H9 (cell line): ENCODE results near the gene SELENOF. TPM values are rescaled to one million over a fixed set of nuclear protein-coding genes. Genes with fewer than 3 reads are reported as not detected.

Experiments used
- DNase-seq: peaks from one replicate; pipeline ENCODE4 v3.0.0-alpha.2; 2017
- H2AFZ ChIP-seq: one replicate; pipeline ENCODE4 v1.6.1; 2013; ENCODE audit warnings: mild to moderate bottlenecking, low read length, control low read depth, moderate library complexity
- H2AK5ac ChIP-seq: 2 replicates; pipeline ENCODE4 v1.6.1; 2013; ENCODE audit warnings: low read length, control low read depth, mixed read lengths; ENCODE audit not compliant: insufficient read length
- H2BK120ac ChIP-seq: one replicate; pipeline ENCODE4 v1.6.1; 2013; ENCODE audit warnings: low read depth, mild to moderate bottlenecking, low read length, control low read depth, inconsistent platforms; ENCODE audit not compliant: poor library complexity, severe bottlenecking
- H2BK12ac ChIP-seq: 2 replicates; pipeline ENCODE4 v1.6.1; 2013; ENCODE audit warnings: low read length, control low read depth, mixed read lengths, low read depth; ENCODE audit not compliant: insufficient read length
- H2BK15ac ChIP-seq: 2 replicates; pipeline ENCODE4 v1.6.1; 2013; ENCODE audit warnings: low read depth, low read length, control low read depth
- H2BK20ac ChIP-seq: one replicate; pipeline ENCODE4 v1.6.1; 2013; ENCODE audit warnings: low read depth, mild to moderate bottlenecking, low read length, control low read depth, inconsistent platforms; ENCODE audit not compliant: poor library complexity, severe bottlenecking
- H2BK5ac ChIP-seq: 2 replicates; pipeline ENCODE4 v1.6.1; 2013; ENCODE audit warnings: low read length, control low read depth, mixed read lengths; ENCODE audit not compliant: insufficient read length
- H3K14ac ChIP-seq: 2 replicates; pipeline ENCODE4 v1.6.1; 2013; ENCODE audit warnings: low read length, control low read depth; ENCODE audit not compliant: insufficient read depth
- H3K18ac ChIP-seq: 2 replicates; pipeline ENCODE4 v1.6.1; 2013; ENCODE audit warnings: low read depth, mild to moderate bottlenecking, mixed read lengths, low read length, control low read depth; ENCODE audit not compliant: insufficient read length
- H3K23ac ChIP-seq: 2 replicates; pipeline ENCODE4 v1.6.1; 2013; ENCODE audit warnings: low read length, control low read depth, mixed read lengths, low read depth; ENCODE audit not compliant: insufficient read length
- H3K23me2 ChIP-seq: 2 replicates; pipeline ENCODE4 v1.6.1; 2013; ENCODE audit warnings: low read depth, mild to moderate bottlenecking, mixed read lengths, low read length, control low read depth; ENCODE audit not compliant: insufficient read length, poor library complexity, severe bottlenecking
- H3K27ac ChIP-seq: 2 replicates; pipeline ENCODE4 v1.5.1; 2013; ENCODE audit warnings: low read length, control low read depth, mixed read lengths, low read depth; ENCODE audit not compliant: insufficient read length
- H3K27me3 ChIP-seq: 2 replicates; pipeline ENCODE4 v1.6.1; 2013; ENCODE audit warnings: low read length, control low read depth, inconsistent platforms; ENCODE audit not compliant: insufficient read depth
- H3K4ac ChIP-seq: 2 replicates; pipeline ENCODE4 v1.6.1; 2013; ENCODE audit warnings: low read depth, mild to moderate bottlenecking, control low read depth, inconsistent platforms, low read length, moderate library complexity
- H3K4me1 ChIP-seq: 2 replicates; pipeline ENCODE4 v1.6.1; 2013; ENCODE audit warnings: low read length, control low read depth, inconsistent platforms; ENCODE audit not compliant: insufficient read depth
- H3K4me2 ChIP-seq: 2 replicates; pipeline ENCODE4 v1.6.1; 2013; ENCODE audit warnings: low read length, control low read depth, mixed read lengths; ENCODE audit not compliant: insufficient read length, insufficient read depth
- H3K56ac ChIP-seq: 2 replicates; pipeline ENCODE4 v1.6.1; 2013; ENCODE audit warnings: low read depth, mild to moderate bottlenecking, mixed read lengths, low read length, control low read depth; ENCODE audit not compliant: insufficient read length
- H3K79me1 ChIP-seq: 2 replicates; pipeline ENCODE4 v1.6.1; 2013; ENCODE audit warnings: low read depth, mild to moderate bottlenecking, moderate library complexity, low read length, control low read depth, inconsistent platforms; ENCODE audit not compliant: insufficient read depth, poor library complexity, severe bottlenecking
- H3K79me2 ChIP-seq: 2 replicates; pipeline ENCODE4 v1.6.1; 2013; ENCODE audit warnings: low read length, control low read depth, inconsistent platforms; ENCODE audit not compliant: insufficient read depth
- H3K9ac ChIP-seq: 2 replicates; pipeline ENCODE4 v1.6.1; 2013; ENCODE audit warnings: low read length, control low read depth, mixed read lengths; ENCODE audit not compliant: insufficient read length; ENCODE audit errors: extremely low read depth
- H3K9me3 ChIP-seq: one replicate; pipeline ENCODE4 v1.6.1; 2013; ENCODE audit warnings: low read depth, low read length, inconsistent platforms; ENCODE audit not compliant: control insufficient read depth
- H3T11ph ChIP-seq: one replicate; pipeline ENCODE4 v1.6.1; 2013; ENCODE audit warnings: mild to moderate bottlenecking, low read length, control low read depth, inconsistent platforms
- H4K20me1 ChIP-seq: one replicate; pipeline ENCODE4 v1.6.1; 2013; ENCODE audit not compliant: control insufficient read depth, insufficient read length, insufficient read depth
- H4K5ac ChIP-seq: 2 replicates; pipeline ENCODE4 v1.6.1; 2013; ENCODE audit warnings: low read depth, mild to moderate bottlenecking, mixed read lengths, low read length, control low read depth; ENCODE audit not compliant: insufficient read length
- H4K8ac ChIP-seq: replicated peaks from 2 replicates; pipeline ENCODE4 v1.6.1; 2013; ENCODE audit warnings: low read length, control low read depth, mixed read lengths, low read depth; ENCODE audit not compliant: insufficient read length
- H4K91ac ChIP-seq: 2 replicates; pipeline ENCODE4 v1.6.1; 2013; ENCODE audit warnings: low read depth, mild to moderate bottlenecking, moderate library complexity, mixed read lengths, low read length, control low read depth; ENCODE audit not compliant: insufficient read length
- H3K27ac Mint-ChIP-seq, 3 experiments: 2 replicates in 2 of 3; 3 replicates in 1 of 3; pipeline ENCODE4 v1.8.0; 2020 to 2021; ENCODE audit warnings: mixed read lengths in 3 of 3, mild to moderate bottlenecking in 1 of 3, moderate library complexity in 1 of 3
- H3K27me3 Mint-ChIP-seq: 2 replicates; pipeline ENCODE4 v1.8.0; 2021; ENCODE audit warnings: low read depth, mild to moderate bottlenecking, moderate library complexity, mixed read lengths
- H3K36me3 Mint-ChIP-seq, 3 experiments: 2 replicates in 2 of 3; 3 replicates in 1 of 3; pipeline ENCODE4 v1.8.0; 2020 to 2021; ENCODE audit warnings: low read depth in 3 of 3, mixed read lengths in 3 of 3; ENCODE audit not compliant: insufficient read depth in 1 of 3
- H3K4me1 Mint-ChIP-seq, 2 experiments: 2 replicates each; pipeline ENCODE4 v1.8.0; 2020; ENCODE audit warnings: mixed read lengths in 2 of 2
- H3K4me3 Mint-ChIP-seq, 2 experiments: 2 replicates in 1 of 2; 3 replicates in 1 of 2; pipeline ENCODE4 v1.8.0; 2020 to 2021; ENCODE audit warnings: mild to moderate bottlenecking in 2 of 2, mixed read lengths in 2 of 2, moderate library complexity in 1 of 2
- H3K9me3 Mint-ChIP-seq, 2 experiments: 2 replicates in 1 of 2; 3 replicates in 1 of 2; pipeline ENCODE4 v1.8.0; 2020; ENCODE audit warnings: mild to moderate bottlenecking in 2 of 2, mixed read lengths in 2 of 2, moderate library complexity in 1 of 2
- CTCF ChIP-seq: fragments of 200-600 bp; sonication (generic); conservative IDR thresholded peaks from 3 replicates; pipeline ENCODE4 v1.8.0; 2021; ENCODE audit warnings: antibody characterized with exemption, mild to moderate bottlenecking
- WGBS: extraction: QIAGEN DNeasy Blood & Tissue Kit; methylation state at CpG from one replicate; pipeline ENCODE4 v1.1.7; 2013; ENCODE audit warnings: missing lambda C conversion rate, low lambda C conversion rate, mixed read lengths; ENCODE audit not compliant: insufficient read length; ENCODE audit errors: extremely low coverage; 5-methylcytosine and 5-hydroxymethylcytosine counted together
- total RNA-seq: library from RNA; stranded (reverse); gene quantifications from 2 replicates; pipeline ENCODE4 v1.2.1, GENCODE V29; 2021

Gene SELENOF
- total RNA-seq, 1 experiment from 2014 or later = 143 TPM

GRCh38 chr1:86912281-86912900 is 1.5 kb downstream of the SELENOF start:
- peaks cover 51% of the 10 kb centered on the region for H3K79me2 ChIP-seq
- H3K56ac ChIP-seq = no peak overlapping the region
- peaks cover 13% of the 10 kb centered on the region for H3K23me2 ChIP-seq
- H3K4me1 ChIP-seq = no peaks in the 10 kb centered on the region; the same call in 1 of the 2 replicates
- H3K27me3 Mint-ChIP-seq = no peaks in the 10 kb centered on the region
- H3K79me1 ChIP-seq = peaks cover 3% of the 10 kb centered on the region
- H3K27ac ChIP-seq = no peak overlapping the region
- no peak overlapping the region for H2AK5ac ChIP-seq
- no peak overlapping the region for H2AFZ ChIP-seq
- no peak overlapping the region for H4K5ac ChIP-seq
- H3K36me3 Mint-ChIP-seq = peaks cover 22 to 33% (median 27%) of the 10 kb centered on the region in 3 experiments
- H2BK5ac ChIP-seq = no peak overlapping the region
- H3K4me2 ChIP-seq = peak overlapping the region; percentile 93
- H3K27ac Mint-ChIP-seq = no peak overlapping the region; a peak in 1 of 7 replicates
- H4K8ac ChIP-seq = no peak overlapping the region
- peaks cover 16 to 24% of the 10 kb centered on the region in 2 experiments for H3K4me1 Mint-ChIP-seq
- H3K27me3 ChIP-seq = no peaks in the 10 kb centered on the region
- H3K4me3 Mint-ChIP-seq = no peak overlapping the region; a peak in 2 of 5 replicates
- no CpG with 5 or more reads among the region's 6 CpGs for WGBS
- no peak overlapping the region for H2BK20ac ChIP-seq
- no peak overlapping the region for H3K23ac ChIP-seq
- no peak overlapping the region for H2BK12ac ChIP-seq
- H3K18ac ChIP-seq = no peak overlapping the region
- H3T11ph ChIP-seq = no peak overlapping the region
- no peak for TF ChIP-seq CTCF
- no peak for DNase-seq
- H3K9ac ChIP-seq = peak overlapping the region; percentile 98
- no peak overlapping the region for H3K4ac ChIP-seq
- no peak overlapping the region for H2BK15ac ChIP-seq
- no peak overlapping the region for H2BK120ac ChIP-seq
- no peak overlapping the region for H4K91ac ChIP-seq
- H4K20me1 ChIP-seq = no peaks in the 10 kb centered on the region
- H3K9me3 Mint-ChIP-seq = no peaks in the 10 kb centered on the region
- H3K9me3 ChIP-seq = no peaks in the 10 kb centered on the region
- no peak overlapping the region for H3K14ac ChIP-seq
